Breast epithelium (tissue), 4 donors: Measurements from ENCODE around the gene TPH1. TPM values are rescaled to one million over a fixed set of nuclear protein-coding genes. Genes with fewer than 3 reads are reported as not detected.

Experiments used
- DNase-seq, 2 donors: peaks; one replicate each; pipeline ENCODE4 v3.0.0-alpha.2; 2019; ENCODE audit warnings: low spot score in 2 of 2
- H3K27ac ChIP-seq, 2 donors: fragments of 200-600 bp; sonication (generic) in 1 of 2; one replicate each; pipeline ENCODE4 v1.5.1; 2016 to 2019; ENCODE audit warnings: mild to moderate bottlenecking in 1 of 2
- H3K27me3 ChIP-seq, 2 donors: fragments of 200-600 bp; sonication (generic) in 1 of 2; one replicate each; pipeline versions ENCODE4 v1.5.1 to v1.6.0; 2017 to 2019; ENCODE audit warnings: control low read depth in 1 of 2, mild to moderate bottlenecking in 1 of 2
- H3K36me3 ChIP-seq: fragments of 200-600 bp; one replicate; pipeline ENCODE4 v1.5.1; 2019
- H3K4me1 ChIP-seq, 2 donors: fragments of 200-600 bp; sonication (generic); one replicate each; pipeline ENCODE4 v1.5.1; 2016 to 2019; ENCODE audit warnings: control low read depth in 1 of 2
- H3K4me3 ChIP-seq, 3 donors: fragments of 200-600 bp; sonication (generic); 1 replicate in 2 of 3; 2 replicates in 1 of 3; pipeline ENCODE4 v1.5.1; 2016 to 2019; ENCODE audit warnings: mild to moderate bottlenecking in 3 of 3, moderate library complexity in 2 of 3
- H3K9me3 ChIP-seq, 2 donors: fragments of 200-600 bp; sonication (generic) in 1 of 2; one replicate each; pipeline ENCODE4 v1.5.1; 2016 to 2019; ENCODE audit warnings: control low read depth in 1 of 2
- POLR2A ChIP-seq: fragments of 450-650 bp; IDR thresholded peaks from one replicate; pipeline ENCODE4 v1.6.1; 2016; ENCODE audit warnings: antibody characterized with exemption, mild to moderate bottlenecking, moderate library complexity
- POLR2AphosphoS5 ChIP-seq, 3 donors: sonication (generic); formaldehyde crosslinking; IDR thresholded peaks; one replicate each; pipeline ENCODE4 v1.6.1; 2017; ENCODE audit warnings: antibody characterized with exemption in 3 of 3
- intact Hi-C: fragments of 100-400 bp; cut with DNase I; formaldehyde crosslinking; loops from one replicate; pipeline ENCODE4 v1.15.1; 2023; ENCODE audit warnings: low total_unique reads
- total RNA-seq, 3 donors: library from RNA; depleted of rRNA; stranded (reverse); fragments of >200 nt; gene quantifications; one replicate each; pipeline ENCODE4 v1.1.0, GENCODE V29; 2016
- TF ChIP-seq, protein P1 (sequence below), 3 donors: fragments of 450-650 bp; IDR thresholded peaks; one replicate each; pipeline ENCODE4 v1.5.1; 2016 to 2017; ENCODE audit warnings: antibody characterized with exemption in 3 of 3, mild to moderate bottlenecking in 3 of 3, moderate library complexity in 3 of 3

Gene TPH1
- total RNA-seq, 3 donors from 2014 or later, result 0.64 to 2.6 (median 1.2) TPM

DNA sequence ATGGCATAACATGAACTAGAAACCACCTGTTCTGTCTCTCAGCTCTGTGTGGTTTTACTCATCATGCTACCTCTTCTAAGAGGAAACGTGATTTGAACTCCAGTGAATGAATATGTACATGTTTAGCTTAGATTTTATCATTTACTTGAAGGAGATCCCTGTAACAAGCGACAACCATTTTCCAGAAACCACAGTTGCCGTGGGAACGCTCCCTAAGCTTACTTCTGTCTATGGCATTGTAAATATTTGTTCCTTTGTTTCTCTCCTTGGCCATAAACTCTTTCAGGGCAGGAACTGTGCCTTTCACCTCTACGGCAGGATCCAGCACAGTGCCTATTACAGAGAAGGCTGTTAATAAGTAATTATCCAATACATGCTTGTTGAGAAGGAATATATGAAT lies 17.1 kb upstream of the TPH1 start:
- Histone ChIP-seq H3K9me3 (no peaks in the 10 kb centered on the region), H3K4me1 (no peaks in the 10 kb centered on the region), H3K36me3 (no peaks in the 10 kb centered on the region), H3K4me3 (no peak overlapping the region), H3K27me3 (no peaks in the 10 kb centered on the region), H3K27ac (peak overlapping the region in 1 of 2 donors; percentile 39)
- intact Hi-C loops, result no loop called here
- TF ChIP-seq, protein P1, sequence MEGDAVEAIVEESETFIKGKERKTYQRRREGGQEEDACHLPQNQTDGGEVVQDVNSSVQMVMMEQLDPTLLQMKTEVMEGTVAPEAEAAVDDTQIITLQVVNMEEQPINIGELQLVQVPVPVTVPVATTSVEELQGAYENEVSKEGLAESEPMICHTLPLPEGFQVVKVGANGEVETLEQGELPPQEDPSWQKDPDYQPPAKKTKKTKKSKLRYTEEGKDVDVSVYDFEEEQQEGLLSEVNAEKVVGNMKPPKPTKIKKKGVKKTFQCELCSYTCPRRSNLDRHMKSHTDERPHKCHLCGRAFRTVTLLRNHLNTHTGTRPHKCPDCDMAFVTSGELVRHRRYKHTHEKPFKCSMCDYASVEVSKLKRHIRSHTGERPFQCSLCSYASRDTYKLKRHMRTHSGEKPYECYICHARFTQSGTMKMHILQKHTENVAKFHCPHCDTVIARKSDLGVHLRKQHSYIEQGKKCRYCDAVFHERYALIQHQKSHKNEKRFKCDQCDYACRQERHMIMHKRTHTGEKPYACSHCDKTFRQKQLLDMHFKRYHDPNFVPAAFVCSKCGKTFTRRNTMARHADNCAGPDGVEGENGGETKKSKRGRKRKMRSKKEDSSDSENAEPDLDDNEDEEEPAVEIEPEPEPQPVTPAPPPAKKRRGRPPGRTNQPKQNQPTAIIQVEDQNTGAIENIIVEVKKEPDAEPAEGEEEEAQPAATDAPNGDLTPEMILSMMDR (IDR thresholded peaks at IDR 0.05), result no peak
- TF ChIP-seq POLR2A (no peak), POLR2AphosphoS5 (IDR thresholded peaks at IDR 0.05) (no peak)
- peak; percentile 28 to 67 for DNase-seq

DNA sequence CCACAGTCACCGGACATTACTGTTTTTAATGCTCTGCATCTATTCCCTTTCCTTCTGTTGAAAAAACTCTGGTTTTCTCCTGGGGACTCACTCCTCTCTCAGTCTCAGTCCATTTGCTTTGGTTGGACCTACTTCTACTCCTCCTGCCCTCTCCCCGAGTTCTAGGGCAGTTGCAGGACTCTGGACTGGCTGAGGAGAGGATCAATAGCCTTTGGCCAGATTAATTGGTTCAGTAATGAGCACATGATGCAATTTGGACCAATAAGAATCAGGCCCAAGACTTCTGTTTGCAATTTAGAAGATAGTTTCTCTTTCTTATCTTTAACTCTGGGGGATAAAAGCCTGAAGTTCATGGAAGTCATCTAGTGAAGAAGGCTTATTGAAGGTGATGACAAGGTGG lies 15.3 kb upstream of the TPH1 start:
- no peaks in the 10 kb centered on the region for H3K36me3 ChIP-seq
- no peaks in the 10 kb centered on the region for H3K4me1 ChIP-seq
- H3K4me3 ChIP-seq, result no peak overlapping the region
- no peak for TF ChIP-seq POLR2AphosphoS5 (IDR thresholded peaks at IDR 0.05)
- TF ChIP-seq, protein P1 (IDR thresholded peaks at IDR 0.05), result no peak
- no peak for TF ChIP-seq POLR2A
- no peaks in the 10 kb centered on the region for H3K27me3 ChIP-seq
- no peak overlapping the region for H3K27ac ChIP-seq
- DNase-seq, result no peak
- intact Hi-C loops, result no loop called here
- H3K9me3 ChIP-seq, result no peaks in the 10 kb centered on the region

DNA sequence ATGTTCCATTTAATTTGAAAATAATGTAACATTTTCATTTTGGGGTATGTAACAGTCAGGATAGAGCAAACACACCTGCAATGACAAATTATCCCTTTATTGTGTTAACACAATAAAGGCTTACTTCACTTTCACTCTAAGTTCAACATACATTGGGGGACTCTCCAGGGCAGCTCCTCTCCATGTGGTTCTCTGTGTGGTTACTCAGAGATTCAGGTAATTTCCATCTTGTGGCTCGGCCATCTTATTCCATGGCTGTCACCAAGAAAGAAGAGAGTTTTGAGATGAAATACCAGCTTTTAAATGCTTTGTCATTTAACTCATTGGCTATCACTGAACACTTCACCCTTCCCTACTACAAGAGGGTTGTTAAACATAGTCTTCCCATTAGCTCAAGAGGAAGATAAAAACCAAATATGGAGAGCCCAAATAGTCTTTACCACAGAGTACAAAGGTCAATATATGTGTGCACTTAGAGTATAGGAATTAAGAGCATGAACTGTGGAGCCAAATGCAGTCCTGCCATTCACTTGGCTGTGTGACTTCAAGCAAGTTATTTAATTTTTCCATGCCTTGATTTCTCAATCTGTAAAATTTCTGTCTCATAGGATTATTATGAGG lies 10.6 kb upstream of the TPH1 start:
- TF ChIP-seq, protein P1 (IDR thresholded peaks at IDR 0.05), result no peak
- TF ChIP-seq POLR2AphosphoS5 (IDR thresholded peaks at IDR 0.05), result no peak
- no peak for TF ChIP-seq POLR2A
- no peaks in the 10 kb centered on the region for H3K27me3 ChIP-seq
- H3K27ac ChIP-seq, result no peak overlapping the region
- H3K36me3 ChIP-seq, result no peaks in the 10 kb centered on the region
- intact Hi-C loops, result no loop called here
- no peaks in the 10 kb centered on the region for H3K9me3 ChIP-seq
- DNase-seq, result no peak
- H3K4me3 ChIP-seq, result no peak overlapping the region
- H3K4me1 ChIP-seq, result no peaks in the 10 kb centered on the region

DNA sequence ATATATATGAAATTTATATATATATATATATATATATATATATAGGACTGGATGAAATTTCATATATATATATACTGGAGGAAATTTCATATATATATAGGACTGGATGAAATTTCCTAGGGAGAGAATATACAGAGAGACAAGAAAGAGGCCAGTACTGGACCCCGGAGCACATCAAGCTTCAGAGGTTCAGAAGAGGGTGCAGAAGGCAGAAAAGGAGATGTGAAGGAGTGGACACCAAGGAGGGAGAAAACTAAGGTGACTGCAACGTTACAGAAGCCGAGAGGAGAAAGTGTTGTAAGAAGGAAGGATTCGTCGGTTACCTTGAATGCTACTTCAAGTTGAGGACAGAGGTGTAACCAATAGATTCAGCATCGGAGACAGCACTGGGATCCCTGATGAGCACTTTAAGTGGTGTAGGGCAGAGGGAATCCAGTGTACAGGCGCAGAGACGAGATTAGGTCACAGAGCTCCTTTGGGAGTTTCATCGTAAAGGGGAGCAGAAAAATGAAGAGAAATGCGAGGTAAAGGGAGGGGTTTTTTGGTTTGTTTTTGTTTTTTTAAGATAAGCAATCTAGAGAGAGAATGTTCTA lies 8.5 kb upstream of the TPH1 start:
- H3K9me3 ChIP-seq, result no peaks in the 10 kb centered on the region
- no peak overlapping the region for H3K27ac ChIP-seq
- H3K4me3 ChIP-seq, result no peak overlapping the region
- H3K27me3 ChIP-seq, result no peaks in the 10 kb centered on the region
- no peaks in the 10 kb centered on the region for H3K36me3 ChIP-seq
- no peak for DNase-seq
- TF ChIP-seq POLR2AphosphoS5 (IDR thresholded peaks at IDR 0.05), result no peak
- TF ChIP-seq, protein P1 (IDR thresholded peaks at IDR 0.05), result no peak
- no peak for TF ChIP-seq POLR2A
- H3K4me1 ChIP-seq, result no peaks in the 10 kb centered on the region
- intact Hi-C loops, result no loop called here

DNA sequence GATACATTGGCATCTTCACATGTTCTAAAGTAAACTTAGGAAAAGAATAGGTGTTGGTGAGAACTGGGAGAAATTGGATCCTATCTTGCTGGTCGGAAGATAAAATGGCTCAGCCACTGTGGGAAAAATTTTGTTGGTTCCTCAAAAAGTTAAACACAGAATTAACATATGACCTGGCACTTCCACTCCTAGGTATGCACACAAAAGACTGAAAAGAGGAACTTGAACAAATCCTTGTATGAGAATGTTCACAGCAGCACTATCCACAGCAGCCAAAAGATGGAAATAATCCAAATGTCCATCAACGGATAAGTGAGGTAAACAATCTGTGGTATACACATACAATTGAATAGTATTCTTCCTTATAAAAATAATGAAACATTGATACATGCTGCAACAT lies 4.8 kb upstream of the TPH1 start:
- no peak overlapping the region for H3K27ac ChIP-seq
- H3K4me1 ChIP-seq, result no peaks in the 10 kb centered on the region
- intact Hi-C loops, result no loop called here
- no peaks in the 10 kb centered on the region for H3K36me3 ChIP-seq
- no peak for TF ChIP-seq POLR2AphosphoS5 (IDR thresholded peaks at IDR 0.05)
- no peak for TF ChIP-seq POLR2A
- TF ChIP-seq, protein P1 (IDR thresholded peaks at IDR 0.05), result no peak
- no peak for DNase-seq
- H3K4me3 ChIP-seq, result no peak overlapping the region
- no peaks in the 10 kb centered on the region for H3K27me3 ChIP-seq
- no peaks in the 10 kb centered on the region for H3K9me3 ChIP-seq
